Measurements from ENCODE around the gene NANOS2. TPM values are rescaled to one million over a fixed set of nuclear protein-coding genes. Genes with fewer than 3 reads are reported as not detected.
A peak's percentile ranks its signal among the peaks of the same experiment; 100 is the strongest.

NANOS2 gene
- total and polyA plus RNA-seq, 2 of the 13 experiments (the other 11 are each of a cell fraction or from before 2014, with no cell fraction given): not detected

DNA sequence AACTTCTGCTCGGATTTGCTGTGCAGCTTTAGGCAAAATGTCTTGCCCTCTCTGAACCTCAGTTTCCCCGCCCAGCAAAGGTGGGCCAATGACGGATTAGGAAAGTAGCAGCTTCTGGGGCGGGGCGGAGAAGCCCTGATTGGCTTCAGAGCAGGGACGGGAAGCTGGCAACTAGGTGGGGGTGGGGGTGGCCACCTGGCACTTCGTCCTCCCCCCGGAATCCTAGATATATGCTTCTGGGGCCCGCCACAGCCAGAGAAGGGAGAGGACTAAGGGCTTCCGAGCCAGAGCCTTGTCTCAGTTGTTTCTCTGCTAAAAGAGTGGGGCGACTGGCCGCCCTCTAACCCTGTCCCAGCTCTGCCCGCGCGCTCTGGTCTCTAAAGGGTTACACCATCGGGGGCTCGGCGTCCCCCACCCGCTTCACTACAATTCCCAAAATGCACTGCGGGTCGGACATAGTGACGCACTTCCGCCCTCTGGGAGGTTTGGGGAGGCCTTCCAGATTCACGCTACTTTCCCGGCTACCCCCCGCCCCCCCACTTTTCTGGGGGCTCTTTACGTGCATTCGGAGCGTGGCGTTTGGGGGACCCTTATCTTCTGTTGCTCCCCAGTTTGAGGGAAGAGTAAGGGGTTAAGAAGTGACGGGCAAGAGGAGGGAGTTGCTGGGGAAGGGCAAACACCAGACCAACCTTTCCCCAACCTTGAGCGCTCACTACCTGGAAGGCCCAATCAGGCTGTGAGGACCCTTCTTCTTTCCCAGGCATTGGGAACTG, 28.0 kb downstream of the NANOS2 start (continued):
- TF ChIP-seq, protein P1, sequence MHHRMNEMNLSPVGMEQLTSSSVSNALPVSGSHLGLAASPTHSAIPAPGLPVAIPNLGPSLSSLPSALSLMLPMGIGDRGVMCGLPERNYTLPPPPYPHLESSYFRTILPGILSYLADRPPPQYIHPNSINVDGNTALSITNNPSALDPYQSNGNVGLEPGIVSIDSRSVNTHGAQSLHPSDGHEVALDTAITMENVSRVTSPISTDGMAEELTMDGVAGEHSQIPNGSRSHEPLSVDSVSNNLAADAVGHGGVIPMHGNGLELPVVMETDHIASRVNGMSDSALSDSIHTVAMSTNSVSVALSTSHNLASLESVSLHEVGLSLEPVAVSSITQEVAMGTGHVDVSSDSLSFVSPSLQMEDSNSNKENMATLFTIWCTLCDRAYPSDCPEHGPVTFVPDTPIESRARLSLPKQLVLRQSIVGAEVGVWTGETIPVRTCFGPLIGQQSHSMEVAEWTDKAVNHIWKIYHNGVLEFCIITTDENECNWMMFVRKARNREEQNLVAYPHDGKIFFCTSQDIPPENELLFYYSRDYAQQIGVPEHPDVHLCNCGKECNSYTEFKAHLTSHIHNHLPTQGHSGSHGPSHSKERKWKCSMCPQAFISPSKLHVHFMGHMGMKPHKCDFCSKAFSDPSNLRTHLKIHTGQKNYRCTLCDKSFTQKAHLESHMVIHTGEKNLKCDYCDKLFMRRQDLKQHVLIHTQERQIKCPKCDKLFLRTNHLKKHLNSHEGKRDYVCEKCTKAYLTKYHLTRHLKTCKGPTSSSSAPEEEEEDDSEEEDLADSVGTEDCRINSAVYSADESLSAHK (CRISPR knock-in tag; IDR thresholded peaks at IDR 0.05; ENCODE audit: borderline replicate concordance): no peak
- no peak for TF ChIP-seq ZKSCAN5 (CRISPR knock-in tag; IDR thresholded peaks at IDR 0.05)
- peak; percentile 95 for TF ChIP-seq GABPB1 (CRISPR knock-in tag; IDR thresholded peaks at IDR 0.05)
- TF ChIP-seq, protein P2, sequence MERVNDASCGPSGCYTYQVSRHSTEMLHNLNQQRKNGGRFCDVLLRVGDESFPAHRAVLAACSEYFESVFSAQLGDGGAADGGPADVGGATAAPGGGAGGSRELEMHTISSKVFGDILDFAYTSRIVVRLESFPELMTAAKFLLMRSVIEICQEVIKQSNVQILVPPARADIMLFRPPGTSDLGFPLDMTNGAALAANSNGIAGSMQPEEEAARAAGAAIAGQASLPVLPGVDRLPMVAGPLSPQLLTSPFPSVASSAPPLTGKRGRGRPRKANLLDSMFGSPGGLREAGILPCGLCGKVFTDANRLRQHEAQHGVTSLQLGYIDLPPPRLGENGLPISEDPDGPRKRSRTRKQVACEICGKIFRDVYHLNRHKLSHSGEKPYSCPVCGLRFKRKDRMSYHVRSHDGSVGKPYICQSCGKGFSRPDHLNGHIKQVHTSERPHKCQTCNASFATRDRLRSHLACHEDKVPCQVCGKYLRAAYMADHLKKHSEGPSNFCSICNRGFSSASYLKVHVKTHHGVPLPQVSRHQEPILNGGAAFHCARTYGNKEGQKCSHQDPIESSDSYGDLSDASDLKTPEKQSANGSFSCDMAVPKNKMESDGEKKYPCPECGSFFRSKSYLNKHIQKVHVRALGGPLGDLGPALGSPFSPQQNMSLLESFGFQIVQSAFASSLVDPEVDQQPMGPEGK (CRISPR knock-in tag; IDR thresholded peaks at IDR 0.05): peak; percentile 98

Measured in HepG2 (cell line).